GM18873 (cell line): Measurements from ENCODE around the gene ABCB4.

Experiments
- ATAC-seq: cut with Tn5 transposase; IDR thresholded peaks from one replicate; pipeline ENCODE4 v1.9.1; 2021; ENCODE audit warnings: mild to moderate bottlenecking, moderate library complexity, moderate number of reproducible peaks; ENCODE audit not compliant: unreplicated experiment, low FRiP score

The ABCB4 gene

DNA sequence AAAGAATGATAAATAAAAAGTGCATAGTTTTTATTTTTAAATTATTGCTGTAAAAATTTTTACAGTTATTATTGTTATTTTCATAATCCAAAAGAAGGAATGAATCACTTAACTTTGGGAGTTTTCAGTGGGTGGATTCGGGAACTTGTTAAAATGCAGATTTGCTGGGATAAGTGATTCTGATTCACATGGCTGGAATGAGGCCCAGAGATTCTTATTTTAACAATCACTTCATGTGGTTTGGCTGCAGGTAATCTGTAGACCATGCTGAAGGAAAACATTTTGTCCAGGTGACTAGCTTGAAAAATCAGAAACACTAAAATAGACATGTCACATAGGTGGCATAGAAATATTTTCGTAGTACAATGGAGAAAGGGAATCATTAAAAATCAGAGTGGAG lies 116.1 kb downstream of the ABCB4 start:
- no peak for ATAC-seq

DNA sequence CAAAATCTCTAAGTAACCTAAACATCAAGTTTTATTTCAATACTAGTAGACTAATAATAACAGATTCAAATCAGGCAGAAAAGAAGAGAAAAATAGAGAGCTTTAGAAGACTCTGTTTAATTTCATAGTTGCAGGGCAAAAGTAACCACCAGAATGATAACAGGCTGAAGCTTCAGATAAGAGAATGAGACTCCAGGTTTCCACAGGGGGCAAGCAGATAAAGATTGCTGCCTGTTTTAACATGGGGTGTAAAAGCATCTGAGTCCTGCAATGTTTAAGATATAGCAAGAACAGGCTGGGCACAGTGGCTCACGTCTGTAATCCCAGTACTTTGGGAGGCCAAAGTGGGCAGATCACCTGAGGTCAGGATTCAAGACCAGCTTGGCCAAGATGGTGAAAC lies 119.0 kb downstream of the ABCB4 start:
- ATAC-seq: no peak

DNA sequence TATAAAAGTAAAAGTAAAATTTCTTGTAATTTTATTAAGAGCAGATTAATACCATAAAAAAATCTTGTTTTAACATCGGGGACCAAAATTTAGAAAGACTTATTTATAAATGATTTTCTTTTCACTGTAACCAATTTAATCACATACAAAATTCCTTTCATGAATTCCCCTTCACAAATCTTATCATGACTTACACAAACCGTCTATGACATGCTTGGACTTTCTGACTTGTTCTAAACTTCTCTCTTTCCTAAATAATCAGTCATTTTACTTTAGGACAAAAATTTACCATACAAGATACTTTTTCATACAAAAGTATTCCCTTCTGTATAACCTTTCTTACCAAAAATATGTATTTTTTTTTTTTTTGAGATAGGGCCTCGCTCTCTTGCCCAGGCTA lies 120.7 kb downstream of the ABCB4 start:
- no peak for ATAC-seq
